ENCODE data around the gene TMEM205.

DNA sequence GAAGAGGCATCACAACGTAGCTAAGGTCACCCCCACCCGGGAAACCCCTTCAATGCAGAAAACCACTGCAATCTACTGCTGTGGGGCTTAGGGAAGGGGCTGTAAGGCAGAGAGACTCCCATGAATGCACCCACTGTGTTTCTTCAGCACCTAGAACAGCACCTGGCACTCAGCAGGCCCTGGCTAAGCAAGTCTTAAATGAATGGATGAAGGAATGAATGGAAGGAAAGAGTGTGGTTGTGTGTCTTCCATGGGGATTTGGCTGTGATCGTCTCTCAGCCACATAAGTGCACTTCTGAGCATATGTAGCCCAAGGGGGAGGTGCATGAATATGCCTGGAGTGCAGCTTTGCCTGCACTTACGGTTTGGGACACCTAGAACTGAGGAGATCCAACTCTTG lies 3.1 kb upstream of the TMEM205 start:
- TF ChIP-seq, protein P1, sequence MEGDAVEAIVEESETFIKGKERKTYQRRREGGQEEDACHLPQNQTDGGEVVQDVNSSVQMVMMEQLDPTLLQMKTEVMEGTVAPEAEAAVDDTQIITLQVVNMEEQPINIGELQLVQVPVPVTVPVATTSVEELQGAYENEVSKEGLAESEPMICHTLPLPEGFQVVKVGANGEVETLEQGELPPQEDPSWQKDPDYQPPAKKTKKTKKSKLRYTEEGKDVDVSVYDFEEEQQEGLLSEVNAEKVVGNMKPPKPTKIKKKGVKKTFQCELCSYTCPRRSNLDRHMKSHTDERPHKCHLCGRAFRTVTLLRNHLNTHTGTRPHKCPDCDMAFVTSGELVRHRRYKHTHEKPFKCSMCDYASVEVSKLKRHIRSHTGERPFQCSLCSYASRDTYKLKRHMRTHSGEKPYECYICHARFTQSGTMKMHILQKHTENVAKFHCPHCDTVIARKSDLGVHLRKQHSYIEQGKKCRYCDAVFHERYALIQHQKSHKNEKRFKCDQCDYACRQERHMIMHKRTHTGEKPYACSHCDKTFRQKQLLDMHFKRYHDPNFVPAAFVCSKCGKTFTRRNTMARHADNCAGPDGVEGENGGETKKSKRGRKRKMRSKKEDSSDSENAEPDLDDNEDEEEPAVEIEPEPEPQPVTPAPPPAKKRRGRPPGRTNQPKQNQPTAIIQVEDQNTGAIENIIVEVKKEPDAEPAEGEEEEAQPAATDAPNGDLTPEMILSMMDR (conservative IDR thresholded peaks at IDR 0.05; ENCODE audit: low read depth, low read length): no peak
- TF ChIP-seq EZH2 (IDR thresholded peaks at IDR 0.05; ENCODE audit: low read length, unreplicated experiment) (no peak), EZH2phosphoT487 (IDR thresholded peaks at IDR 0.05; ENCODE audit: borderline replicate concordance, low read length) (no peak)
